Endodermal cell (in vitro differentiated cells): ENCODE data around the gene KIF17. TPM values are rescaled to one million over a fixed set of nuclear protein-coding genes. Genes with fewer than 3 reads are reported as not detected.

Experiments
- DNase-seq: peaks from one replicate; pipeline ENCODE4 v3.0.0-alpha.2; 2017
- H3K27ac ChIP-seq: 2 replicates; pipeline ENCODE4 v1.5.1; 2013; ENCODE audit warnings: mild to moderate bottlenecking, low read depth, low read length, moderate library complexity
- H3K27me3 ChIP-seq: 2 replicates; pipeline ENCODE4 v1.6.1; 2013; ENCODE audit warnings: mild to moderate bottlenecking, low read length, moderate library complexity; ENCODE audit not compliant: insufficient read depth, control insufficient read depth, poor library complexity, severe bottlenecking
- H3K36me3 ChIP-seq: 2 replicates; pipeline ENCODE4 v1.7.0; 2013; ENCODE audit warnings: mild to moderate bottlenecking, low read length, moderate library complexity; ENCODE audit not compliant: control insufficient read depth, insufficient read depth
- H3K4me1 ChIP-seq: one replicate; pipeline ENCODE4 v1.7.0; 2013; ENCODE audit warnings: low read length; ENCODE audit not compliant: control insufficient read depth, insufficient read depth
- H3K4me3 ChIP-seq: 2 replicates; pipeline ENCODE4 v1.5.1; 2013; ENCODE audit warnings: mild to moderate bottlenecking, low read length, moderate library complexity
- H3K9ac ChIP-seq: 2 replicates; pipeline ENCODE4 v1.6.1; 2013; ENCODE audit warnings: mild to moderate bottlenecking, low read length, moderate library complexity; ENCODE audit not compliant: poor library complexity, severe bottlenecking; ENCODE audit errors: extremely low read depth
- H3K9me3 ChIP-seq: 2 replicates; pipeline ENCODE4 v1.6.1; 2013; ENCODE audit warnings: mild to moderate bottlenecking, low read length, moderate library complexity; ENCODE audit not compliant: control insufficient read depth
- H3K27ac Mint-ChIP-seq: 2 replicates; pipeline ENCODE4 v1.8.0; 2020; ENCODE audit warnings: mixed read lengths
- H3K27me3 Mint-ChIP-seq: 2 replicates; pipeline ENCODE4 v1.8.0; 2021; ENCODE audit warnings: mild to moderate bottlenecking, mixed read lengths; ENCODE audit not compliant: insufficient read depth
- H3K36me3 Mint-ChIP-seq: 2 replicates; pipeline ENCODE4 v1.8.0; 2020; ENCODE audit warnings: low read depth, mixed read lengths
- H3K4me1 Mint-ChIP-seq: 2 replicates; pipeline ENCODE4 v1.8.0; 2020; ENCODE audit warnings: mixed read lengths
- H3K4me3 Mint-ChIP-seq: 2 replicates; pipeline ENCODE4 v1.8.0; 2020; ENCODE audit warnings: mild to moderate bottlenecking, moderate library complexity, mixed read lengths
- H3K9me3 Mint-ChIP-seq: 2 replicates; pipeline ENCODE4 v1.8.0; 2020; ENCODE audit warnings: mild to moderate bottlenecking, mixed read lengths
- WGBS, 2 experiments: methylation state at CpG; one replicate each; pipeline versions ENCODE4 v1.1.5 to v1.1.7; 2013; ENCODE audit warnings: missing lambda C conversion rate in 2 of 2, mixed read lengths in 1 of 2; ENCODE audit not compliant: insufficient coverage in 1 of 2, insufficient read length in 1 of 2; 5-methylcytosine and 5-hydroxymethylcytosine counted together
- total RNA-seq, 2 donors: library from RNA; stranded (reverse); fragmentation: NEBNext Ultra II Directional in 1 of 2; extraction: Animal tissue kit (Norgen Biotek cat#: 25700) in 1 of 2; gene quantifications; 2 replicates in 1 of 2; 3 replicates in 1 of 2; pipeline ENCODE4 v1.2.1, GENCODE V29; 2021
- TF ChIP-seq, protein P1 (sequence below): fragments of 200-600 bp; sonication (generic); conservative IDR thresholded peaks from 2 replicates; pipeline ENCODE4 v1.5.0; 2021; ENCODE audit warnings: antibody characterized with exemption, mild to moderate bottlenecking

The KIF17 gene
- total RNA-seq, 2 donors from 2014 or later: 4.2 to 8.0 TPM

DNA sequence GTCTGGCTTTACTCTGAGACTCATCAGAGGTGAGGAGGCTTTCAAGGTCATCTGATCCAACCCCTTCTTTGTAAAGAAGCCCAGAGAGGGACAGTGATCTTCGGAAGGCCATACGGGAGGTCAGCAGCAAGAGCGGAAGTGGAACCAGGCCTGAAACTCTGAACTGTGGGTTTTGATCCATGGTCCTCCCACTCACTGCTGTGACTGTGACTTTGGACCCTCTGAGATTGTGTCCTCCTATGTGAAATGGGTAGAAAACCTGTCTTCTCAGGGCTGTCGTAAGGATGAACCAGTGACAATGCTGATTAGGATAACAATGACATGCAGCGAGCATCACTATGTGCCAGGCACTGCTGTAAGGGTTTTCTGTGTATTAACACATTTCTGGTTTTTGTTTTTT is 46.9 kb downstream of the KIF17 start:
- no peak overlapping the region for H3K4me3 ChIP-seq
- 95 to 96% methylated on average over 4 to 5 of the region's 5 CpGs for WGBS, 2 experiments
- no peak overlapping the region for H3K27ac Mint-ChIP-seq
- TF ChIP-seq, protein P1, sequence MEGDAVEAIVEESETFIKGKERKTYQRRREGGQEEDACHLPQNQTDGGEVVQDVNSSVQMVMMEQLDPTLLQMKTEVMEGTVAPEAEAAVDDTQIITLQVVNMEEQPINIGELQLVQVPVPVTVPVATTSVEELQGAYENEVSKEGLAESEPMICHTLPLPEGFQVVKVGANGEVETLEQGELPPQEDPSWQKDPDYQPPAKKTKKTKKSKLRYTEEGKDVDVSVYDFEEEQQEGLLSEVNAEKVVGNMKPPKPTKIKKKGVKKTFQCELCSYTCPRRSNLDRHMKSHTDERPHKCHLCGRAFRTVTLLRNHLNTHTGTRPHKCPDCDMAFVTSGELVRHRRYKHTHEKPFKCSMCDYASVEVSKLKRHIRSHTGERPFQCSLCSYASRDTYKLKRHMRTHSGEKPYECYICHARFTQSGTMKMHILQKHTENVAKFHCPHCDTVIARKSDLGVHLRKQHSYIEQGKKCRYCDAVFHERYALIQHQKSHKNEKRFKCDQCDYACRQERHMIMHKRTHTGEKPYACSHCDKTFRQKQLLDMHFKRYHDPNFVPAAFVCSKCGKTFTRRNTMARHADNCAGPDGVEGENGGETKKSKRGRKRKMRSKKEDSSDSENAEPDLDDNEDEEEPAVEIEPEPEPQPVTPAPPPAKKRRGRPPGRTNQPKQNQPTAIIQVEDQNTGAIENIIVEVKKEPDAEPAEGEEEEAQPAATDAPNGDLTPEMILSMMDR: no peak
- H3K9me3 Mint-ChIP-seq: peaks cover 1% of the 10 kb centered on the region
- no peak for DNase-seq
- no peak overlapping the region for H3K27ac ChIP-seq
- H3K9me3 ChIP-seq: no peaks in the 10 kb centered on the region
- H3K27me3 Mint-ChIP-seq: no peaks in the 10 kb centered on the region
- no peaks in the 10 kb centered on the region for H3K4me1 ChIP-seq
- H3K4me3 Mint-ChIP-seq: no peak overlapping the region
- H3K36me3 Mint-ChIP-seq: no peaks in the 10 kb centered on the region
- H3K9ac ChIP-seq: no peak overlapping the region
- H3K4me1 Mint-ChIP-seq: no peaks in the 10 kb centered on the region
- H3K36me3 ChIP-seq: peaks cover 3% of the 10 kb centered on the region
- no peaks in the 10 kb centered on the region for H3K27me3 ChIP-seq

DNA sequence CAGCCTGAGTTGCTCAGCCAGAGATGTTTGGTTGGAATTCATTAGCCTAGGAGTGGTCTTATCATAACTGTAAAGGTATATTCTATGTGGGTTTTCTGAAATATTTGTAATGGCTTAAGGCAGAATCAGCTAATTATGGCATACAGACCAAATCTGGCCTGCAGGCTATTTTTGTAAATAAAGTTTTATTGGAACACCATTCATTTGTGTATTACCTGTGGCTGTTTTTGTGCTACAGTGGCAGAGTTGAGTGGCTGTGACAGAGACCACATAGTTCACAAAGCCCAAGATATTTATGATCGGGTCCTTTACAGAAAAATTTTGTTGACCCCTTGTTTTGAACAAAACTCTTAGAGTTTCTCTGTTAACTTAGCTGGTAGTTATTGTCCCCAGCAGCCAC is 49.2 kb downstream of the KIF17 start:
- peaks cover 1% of the 10 kb centered on the region for H3K9me3 Mint-ChIP-seq
- Histone ChIP-seq H3K27ac (no peak overlapping the region), H3K9me3 (no peaks in the 10 kb centered on the region), H3K4me1 (no peaks in the 10 kb centered on the region), H3K36me3 (no peaks in the 10 kb centered on the region), H3K27me3 (no peaks in the 10 kb centered on the region), H3K9ac (no peak overlapping the region), H3K4me3 (no peak overlapping the region)
- TF ChIP-seq, protein P1: no peak
- no peak for DNase-seq
- no peak overlapping the region for H3K4me3 Mint-ChIP-seq
- H3K27ac Mint-ChIP-seq: no peak overlapping the region
- no peaks in the 10 kb centered on the region for H3K36me3 Mint-ChIP-seq
- no peaks in the 10 kb centered on the region for H3K4me1 Mint-ChIP-seq
- H3K27me3 Mint-ChIP-seq: no peaks in the 10 kb centered on the region
- WGBS, 2 experiments: 100% methylated on average over 1 of the region's 1 CpG

DNA sequence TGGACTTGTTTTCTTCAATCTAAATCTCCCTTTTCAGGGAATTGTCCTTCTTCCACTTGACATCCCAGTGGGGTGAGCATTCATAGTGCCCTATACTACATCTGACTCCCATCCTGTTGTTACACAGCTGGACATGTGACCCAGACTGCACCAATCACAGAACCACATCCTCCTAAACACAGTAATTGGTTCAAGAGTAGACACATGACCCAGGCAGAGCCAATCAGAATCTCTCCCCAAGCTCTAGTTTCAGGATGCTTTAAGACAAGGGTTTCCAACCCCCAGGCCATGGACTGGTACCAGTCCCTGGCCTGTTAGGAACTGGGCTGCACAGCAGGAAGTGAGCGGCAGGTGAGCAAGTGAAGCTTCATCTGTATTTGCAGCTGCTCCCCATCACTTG is 51.0 kb downstream of the KIF17 start:
- H3K9me3 Mint-ChIP-seq: peaks cover 1% of the 10 kb centered on the region
- no peak for DNase-seq
- TF ChIP-seq, protein P1: no peak
- no peak overlapping the region for H3K4me3 Mint-ChIP-seq
- no peaks in the 10 kb centered on the region for H3K36me3 Mint-ChIP-seq
- no peaks in the 10 kb centered on the region for H3K27me3 Mint-ChIP-seq
- 88 to 96% methylated on average over 1 of the region's 1 CpG for WGBS, 2 experiments
- no peak overlapping the region for H3K9ac ChIP-seq
- no peak overlapping the region for H3K27ac ChIP-seq
- H3K27me3 ChIP-seq: no peaks in the 10 kb centered on the region
- peaks cover 9% of the 10 kb centered on the region for H3K4me1 Mint-ChIP-seq
- H3K27ac Mint-ChIP-seq: no peak overlapping the region
- no peaks in the 10 kb centered on the region for H3K36me3 ChIP-seq
- H3K4me1 ChIP-seq: no peaks in the 10 kb centered on the region
- no peak overlapping the region for H3K4me3 ChIP-seq
- no peaks in the 10 kb centered on the region for H3K9me3 ChIP-seq
